Uterus (tissue), 4 donors: Measurements from ENCODE around the gene TPM4. TPM values are rescaled to one million over a fixed set of nuclear protein-coding genes. Genes with fewer than 3 reads are reported as not detected.
"Not testable (repeated sequence)": the region's sequence is repeated elsewhere in the genome, so short reads cannot be mapped to it uniquely, and the experiment has no call there.

ENCODE experiments used
- DNase-seq, 2 donors: peaks; one replicate each; pipeline ENCODE4 v3.0.0-alpha.2; 2019 to 2020
- H3K27ac ChIP-seq, 2 donors: fragments of 200-600 bp; sonication (generic); 1 replicate in 1 of 2; 2 replicates in 1 of 2; pipeline ENCODE4 v1.5.1; 2016 to 2018
- H3K27me3 ChIP-seq, 2 donors: fragments of 200-600 bp; sonication (generic); one replicate each; pipeline ENCODE4 v1.5.1; 2018 to 2019; ENCODE audit warnings: control low read depth in 1 of 2
- H3K36me3 ChIP-seq, 2 donors: fragments of 200-600 bp; sonication (generic); one replicate each; pipeline ENCODE4 v1.5.1; 2019; ENCODE audit warnings: control low read depth in 1 of 2
- H3K4me1 ChIP-seq, 2 donors: fragments of 200-600 bp; sonication (generic); one replicate each; pipeline ENCODE4 v1.5.1; 2018 to 2019; ENCODE audit warnings: control low read depth in 1 of 2
- H3K4me3 ChIP-seq, 2 donors: fragments of 200-600 bp; sonication (generic); 1 replicate in 1 of 2; 2 replicates in 1 of 2; pipeline ENCODE4 v1.5.1; 2018 to 2019; ENCODE audit warnings: mild to moderate bottlenecking in 1 of 2
- H3K9me3 ChIP-seq, 2 donors: fragments of 200-600 bp; sonication (generic); one replicate each; pipeline ENCODE4 v1.5.1; 2019; ENCODE audit warnings: control low read depth in 1 of 2
- CTCF ChIP-seq, 4 experiments: fragments of 200-600 bp in 2 of 4; fragments of 450-650 bp in 2 of 4; sonication (generic) in 2 of 4; IDR thresholded peaks; one replicate each; pipeline ENCODE4 v1.5.1; 2016 to 2019; ENCODE audit warnings: antibody characterized with exemption in 4 of 4, mild to moderate bottlenecking in 2 of 4, moderate library complexity in 1 of 4
- POLR2A ChIP-seq, 2 donors: fragments of 450-650 bp; IDR thresholded peaks; one replicate each; pipeline ENCODE4 v1.6.1; 2016; ENCODE audit warnings: antibody characterized with exemption in 2 of 2, mild to moderate bottlenecking in 1 of 2, moderate library complexity in 1 of 2
- intact Hi-C: fragments of 100-400 bp; cut with DNase I; formaldehyde crosslinking; loops from one replicate; pipeline ENCODE4 v1.15.1; 2023; ENCODE audit warnings: low total_unique reads
- total RNA-seq, 4 donors: library from RNA; depleted of rRNA in 3 of 4; stranded (reverse); fragments of >200 nt in 3 of 4; gene quantifications; one replicate each; pipeline versions ENCODE4 v1.1.0 to v1.2.4, GENCODE V29; 2014 to 2023
- donor health status: DM: yes; HTN: yes; CAD: no.

The TPM4 gene
- total RNA-seq, 4 donors from 2014 or later: 423 to 862 (median 517) TPM

GRCh38 chr19:16077984-16078758 is 1.9 kb downstream of the TPM4 start:
- Histone ChIP-seq H3K27me3 (no peaks in the 10 kb centered on the region), H3K9me3 (no peaks in the 10 kb centered on the region), H3K36me3 (no peaks in the 10 kb centered on the region), H3K27ac (peak overlapping the region; percentile 100), H3K4me1 (peaks cover 0 to 9% of the 10 kb centered on the region in 2 donors), H3K4me3 (peak overlapping the region; percentile 97 to 100)
- intact Hi-C loops: no loop called here
- TF ChIP-seq CTCF (IDR thresholded peaks at IDR 0.05) (no peak), POLR2A (IDR thresholded peaks at IDR 0.05) (no peak)
- DNase-seq: peak; percentile 62 to 69

- Histone ChIP-seq H3K4me3 (peak overlapping the region; percentile 97 to 100), H3K27me3 (no peaks in the 10 kb centered on the region), H3K36me3 (no peaks in the 10 kb centered on the region), H3K27ac (peak overlapping the region; percentile 100), H3K9me3 (no peaks in the 10 kb centered on the region), H3K4me1 (peaks cover 0 to 12% of the 10 kb centered on the region in 2 donors)
- intact Hi-C loops: no loop called here
- DNase-seq: peak; percentile 81 to 94
- TF ChIP-seq POLR2A (IDR thresholded peaks at IDR 0.05) (peak; percentile 40 to 82), CTCF (IDR thresholded peaks at IDR 0.05) (peak in 1 of 4 experiments; percentile 5)
Measured at GRCh38 chr19:16078759-16079707, 2.7 kb downstream of the TPM4 start.

GRCh38 chr19:16084067-16084685 is 7.9 kb downstream of the TPM4 start:
- intact Hi-C loops: no loop called here
- Histone ChIP-seq H3K27me3 (no peaks in the 10 kb centered on the region), H3K4me1 (peaks cover 19 to 32% of the 10 kb centered on the region in 2 donors), H3K4me3 (no peak overlapping the region), H3K27ac (peak overlapping the region; percentile 19 to 100), H3K36me3 (no peaks in the 10 kb centered on the region), H3K9me3 (no peaks in the 10 kb centered on the region)
- TF ChIP-seq POLR2A (IDR thresholded peaks at IDR 0.05): no peak
- no peak for TF ChIP-seq CTCF (IDR thresholded peaks at IDR 0.05)
- DNase-seq: no peak

GRCh38 chr19:16085115-16085514 is 8.8 kb downstream of the TPM4 start:
- TF ChIP-seq CTCF (IDR thresholded peaks at IDR 0.05) (no peak), POLR2A (IDR thresholded peaks at IDR 0.05) (no peak)
- intact Hi-C loops: no loop called here
- peak overlapping the region; percentile 23 to 100 for H3K27ac ChIP-seq

GRCh38 chr19:16087404-16087803 is 11.1 kb downstream of the TPM4 start:
- H3K36me3 ChIP-seq, intact Hi-C loops, H3K9me3 ChIP-seq, H3K4me3 ChIP-seq, H3K27me3 ChIP-seq, DNase-seq: not testable (repeated sequence)
- Histone ChIP-seq H3K27ac (peak overlapping the region; percentile 52 to 100), H3K4me1 (peaks cover 19 to 25% of the 10 kb centered on the region in 2 donors)

More at GRCh38 chr19:16085115-16085514, 8.8 kb downstream of the TPM4 start:
- H3K4me3 ChIP-seq: no peak overlapping the region
- no peak for DNase-seq
- no peaks in the 10 kb centered on the region for H3K9me3 ChIP-seq
- no peaks in the 10 kb centered on the region for H3K36me3 ChIP-seq
- H3K27me3 ChIP-seq: no peaks in the 10 kb centered on the region
- H3K4me1 ChIP-seq: peaks cover 19 to 27% of the 10 kb centered on the region in 2 donors
